Transverse colon (tissue), 4 donors: ENCODE measurements around the gene TMEM214. TPM values are rescaled to one million over a fixed set of nuclear protein-coding genes. Genes with fewer than 3 reads are reported as not detected.

Experiments used
- DNase-seq: peaks from one replicate; pipeline ENCODE4 v3.0.0-alpha.2; 2019
- H3K27ac ChIP-seq, 4 donors: fragments of 200-600 bp; sonication (generic); 2 replicates each; pipeline ENCODE4 v1.5.1; 2016 to 2018; ENCODE audit warnings: inconsistent platforms in 4 of 4
- H3K27me3 ChIP-seq: fragments of 200-600 bp; sonication (generic); 2 replicates; pipeline ENCODE4 v1.5.1; 2017; ENCODE audit warnings: inconsistent platforms
- H3K36me3 ChIP-seq, 4 donors: fragments of 200-600 bp; sonication (generic); 2 replicates each; pipeline ENCODE4 v1.5.1; 2017 to 2019; ENCODE audit warnings: inconsistent platforms in 4 of 4
- H3K4me1 ChIP-seq, 4 donors: fragments of 200-600 bp; sonication (generic); 2 replicates each; pipeline ENCODE4 v1.5.1; 2017 to 2020; ENCODE audit warnings: inconsistent platforms in 4 of 4
- H3K4me3 ChIP-seq, 4 donors: fragments of 200-600 bp; sonication (generic); 1 replicate in 1 of 4; 2 replicates in 3 of 4; pipeline versions ENCODE4 v1.5.1 to v1.6.1; 2017 to 2019; ENCODE audit warnings: inconsistent platforms in 4 of 4
- H3K9me3 ChIP-seq, 2 donors: fragments of 200-600 bp; sonication (generic); 2 replicates each; pipeline ENCODE4 v1.5.1; 2017 to 2019; ENCODE audit warnings: inconsistent platforms in 2 of 2
- CTCF ChIP-seq, 5 experiments: fragments of 200-600 bp in 3 of 5; fragments of 450-650 bp in 2 of 5; sonication (generic) in 3 of 5; IDR thresholded peaks; 1 replicate in 2 of 5; 2 replicates in 3 of 5; pipeline ENCODE4 v1.5.1; 2016 to 2017; ENCODE audit warnings: antibody characterized with exemption in 5 of 5, inconsistent platforms in 3 of 5, mild to moderate bottlenecking in 2 of 5, moderate library complexity in 1 of 5
- EP300 ChIP-seq: sonication (generic); formaldehyde crosslinking; IDR thresholded peaks from one replicate; pipeline ENCODE4 v1.6.1; 2017; ENCODE audit warnings: antibody characterized with exemption, low read depth
- POLR2A ChIP-seq: fragments of 450-650 bp; IDR thresholded peaks from one replicate; pipeline ENCODE4 v1.6.1; 2016; ENCODE audit warnings: antibody characterized with exemption, mild to moderate bottlenecking, moderate library complexity
- POLR2AphosphoS5 ChIP-seq, 3 donors: sonication (generic); formaldehyde crosslinking; IDR thresholded peaks; one replicate each; pipeline ENCODE4 v1.6.1; 2016; ENCODE audit warnings: antibody characterized with exemption in 3 of 3
- WGBS, 2 donors: methylation state at CpG; one replicate each; pipeline ENCODE4 v1.1.5; 2018; ENCODE audit warnings: low coverage in 1 of 2; 5-methylcytosine and 5-hydroxymethylcytosine counted together
- in situ Hi-C, 4 donors: fragments of 200-750 bp; cut with MboI; loops; one replicate each; pipeline versions ENCODE4 v1.15.0 to v1.15.1; 2017; ENCODE audit warnings: low sequenced_read_pairs in 3 of 4, low pct_ligation_motif_present in 1 of 4, low pct_unique_long_range_greater_than_20kb in 1 of 4
- intact Hi-C: fragments of 100-400 bp; cut with DNase I; formaldehyde crosslinking; loops from one replicate; pipeline ENCODE4 v1.15.1; 2023; ENCODE audit warnings: low total_unique reads
- total RNA-seq, 4 donors: library from RNA; depleted of rRNA; stranded (reverse); fragments of >200 nt; gene quantifications; one replicate each; pipeline ENCODE4 v1.1.0, GENCODE V29; 2016

TMEM214 gene
- total RNA-seq, 4 donors from 2014 or later: 51.2 to 179 (median 127) TPM

GRCh38 chr2:27059141-27059820 is 26.5 kb downstream of the TMEM214 start:
- WGBS, 2 donors: 80 to 85% methylated on average over 3 to 15 of the region's 15 CpGs
- intact Hi-C loops: no loop called here
- peaks cover 0 to 12% (median 4%) of the 10 kb centered on the region in 4 donors for H3K36me3 ChIP-seq

GRCh38 chr2:27060323-27060722 is 27.6 kb downstream of the TMEM214 start:
- DNase-seq: no peak
- peaks cover 0 to 8% (median 3%) of the 10 kb centered on the region in 4 donors for H3K36me3 ChIP-seq
- H3K4me1 ChIP-seq: no peaks in the 10 kb centered on the region
- intact Hi-C loops (no loop called here), in situ Hi-C loops (no loop called here)
- H3K4me3 ChIP-seq: no peak overlapping the region
- H3K27me3 ChIP-seq: no peaks in the 10 kb centered on the region
- WGBS, 2 donors: 40 to 89% methylated on average over 1 to 3 of the region's 3 CpGs
- H3K9me3 ChIP-seq: no peaks in the 10 kb centered on the region
- no peak overlapping the region for H3K27ac ChIP-seq
- TF ChIP-seq POLR2AphosphoS5 (IDR thresholded peaks at IDR 0.05): no peak
- no peak for TF ChIP-seq EP300
- no peak for TF ChIP-seq CTCF (IDR thresholded peaks at IDR 0.05)
- no peak for TF ChIP-seq POLR2A

More at GRCh38 chr2:27059141-27059820, 26.5 kb downstream of the TMEM214 start:
- Histone ChIP-seq H3K9me3 (no peaks in the 10 kb centered on the region), H3K27ac (no peak overlapping the region), H3K27me3 (no peaks in the 10 kb centered on the region), H3K4me3 (no peak overlapping the region), H3K4me1 (no peaks in the 10 kb centered on the region)
- DNase-seq: no peak
- TF ChIP-seq EP300: no peak
- no peak for TF ChIP-seq POLR2AphosphoS5 (IDR thresholded peaks at IDR 0.05)
- in situ Hi-C loops: no loop called here

- intact Hi-C loops (no loop called here), in situ Hi-C loops (no loop called here)
- 71 to 73% methylated on average over 3 of the region's 3 CpGs for WGBS, 2 donors
- Histone ChIP-seq H3K4me3 (no peak overlapping the region), H3K36me3 (no peaks in the 10 kb centered on the region), H3K27me3 (no peaks in the 10 kb centered on the region), H3K4me1 (peaks cover 7 to 14% (median 11%) of the 10 kb centered on the region in 4 donors), H3K27ac (no peak overlapping the region), H3K9me3 (no peaks in the 10 kb centered on the region)
- no peak for TF ChIP-seq POLR2AphosphoS5 (IDR thresholded peaks at IDR 0.05)
- no peak for TF ChIP-seq POLR2A
- TF ChIP-seq EP300: no peak
- no peak for TF ChIP-seq CTCF (IDR thresholded peaks at IDR 0.05)
- DNase-seq: no peak
These were observed 32.4 kb downstream of the TMEM214 start for GRCh38 chr2:27065128-27065527.

- H3K36me3 ChIP-seq: no peaks in the 10 kb centered on the region
- in situ Hi-C loops: no loop called here
These were observed 34.6 kb downstream of the TMEM214 start for GRCh38 chr2:27067385-27067784.

More at GRCh38 chr2:27067385-27067784, 34.6 kb downstream of the TMEM214 start:
- H3K4me3 ChIP-seq: no peak overlapping the region
- H3K27ac ChIP-seq: no peak overlapping the region
- DNase-seq: no peak
- H3K27me3 ChIP-seq: no peaks in the 10 kb centered on the region
- intact Hi-C loops: no loop called here
- 91 to 100% methylated on average over 2 to 5 of the region's 5 CpGs for WGBS, 2 donors
- H3K4me1 ChIP-seq: peaks cover 12 to 27% (median 24%) of the 10 kb centered on the region in 4 donors
- TF ChIP-seq POLR2A (no peak), POLR2AphosphoS5 (IDR thresholded peaks at IDR 0.05) (no peak), EP300 (no peak), CTCF (IDR thresholded peaks at IDR 0.05) (no peak)
- no peaks in the 10 kb centered on the region for H3K9me3 ChIP-seq
